Heart right ventricle (tissue), 16 donors: ENCODE results near the gene UBAP2. TPM values are rescaled to one million over a fixed set of nuclear protein-coding genes. Genes with fewer than 3 reads are reported as not detected.

Experiments used
- ATAC-seq, 8 donors: fragments of 200-7000 bp; cut with Tn5 transposase; one replicate each; pipeline ENCODE4 v1.9.1; 2020; ENCODE audit warnings: mild to moderate bottlenecking in 8 of 8, moderate library complexity in 8 of 8, moderate number of reproducible peaks in 1 of 8
- DNase-seq, 2 donors: peaks; one replicate each; pipeline ENCODE4 v3.0.0-alpha.2; 2020
- H3K27ac ChIP-seq, 10 donors: fragments of 200-600 bp; sonication (generic) in 2 of 10; one replicate each; pipeline versions ENCODE4 v1.5.0 to v1.8.0; 2020 to 2022; ENCODE audit warnings: mild to moderate bottlenecking in 3 of 10
- H3K27me3 ChIP-seq, 7 donors: fragments of 200-600 bp; one replicate each; pipeline ENCODE4 v1.8.0; 2021 to 2022; ENCODE audit warnings: mild to moderate bottlenecking in 2 of 7
- H3K36me3 ChIP-seq, 9 donors: fragments of 200-600 bp; sonication (generic) in 1 of 9; one replicate each; pipeline versions ENCODE4 v1.5.0 to v1.8.0; 2020 to 2022; ENCODE audit warnings: mild to moderate bottlenecking in 2 of 9
- H3K4me1 ChIP-seq, 9 donors: fragments of 200-600 bp; sonication (generic) in 1 of 9; one replicate each; pipeline versions ENCODE4 v1.5.0 to v1.8.0; 2020 to 2022; ENCODE audit warnings: mild to moderate bottlenecking in 4 of 9
- H3K4me3 ChIP-seq, 10 donors: fragments of 200-600 bp; sonication (generic) in 2 of 10; one replicate each; pipeline versions ENCODE4 v1.5.0 to v1.8.0; 2020 to 2022; ENCODE audit warnings: mild to moderate bottlenecking in 7 of 10, moderate library complexity in 2 of 10
- H3K9me3 ChIP-seq, 11 donors: fragments of 200-600 bp in 10 of 11; sonication (generic) in 2 of 11; one replicate each; pipeline versions ENCODE4 v1.5.0 to v1.8.0; 2013 to 2022; ENCODE audit warnings: mild to moderate bottlenecking in 2 of 11, control low read depth in 1 of 11, moderate library complexity in 1 of 11
- WGBS, 2 donors: extraction: QIAGEN DNeasy Blood & Tissue Kit; methylation state at CpG; one replicate each; pipeline ENCODE4 v1.1.7; 2013; ENCODE audit warnings: inconsistent platforms in 1 of 2; 5-methylcytosine and 5-hydroxymethylcytosine counted together
- intact Hi-C, 10 donors: fragments of 100-400 bp; cut with DNase I; formaldehyde crosslinking; loops; one replicate each; pipeline versions ENCODE4 v1.11.1 to v1.14.2; 2022
- polyA plus RNA-seq, 2 donors: library from polyadenylated mRNA; stranded (reverse); fragments of 200-250 nt; gene quantifications; one replicate each; pipeline ENCODE4 v1.2.3, GENCODE V29; 2013
- total RNA-seq, 10 donors: library from RNA; stranded (reverse); fragmentation: NEBNext Ultra II Directional in 3 of 10; extraction: Animal tissue kit (Norgen Biotek cat#: 25700) in 3 of 10; gene quantifications; one replicate each; pipeline versions ENCODE4 v1.2.1 to v1.2.4, GENCODE V29; 2021 to 2023
- TF ChIP-seq, protein P1 (sequence below), 9 donors: fragments of 200-600 bp; sonication (generic) in 2 of 9; IDR thresholded peaks; one replicate each; pipeline versions ENCODE4 v1.5.0 to v1.8.0; 2021 to 2022; ENCODE audit warnings: antibody characterized with exemption in 9 of 9, mild to moderate bottlenecking in 5 of 9, moderate library complexity in 1 of 9
- donor health status: Arrhythmogenic right ventricular cardiomyopathy.
- donor health status: ischemic (EF 13 %, LVEDD 7.1; RV severe dilation, severe dysfunction).
- donor health status: healthy with polysubstance abuse.
- donor health status: DM: no; HTN: yes; CAD: no.
- donor health status: DM: no; HTN: no; CAD: no.
- donor health status: ischemic (EF 25% LVEDD 6.9; RV normal size, moderate dysfunction).
- donor health status: ischemic (EF 25% LVEDD 5.7; RV mildly dilated, moderate dysfunction).
- donor health status: healthy.
- donor health status: DM: yes; HTN: yes; CAD: no.
- donor health status: Ischemic cardiomyopathy.
- donor health status: ischemic (EF 35%, LVEDD 5.7; RV mildly dilated, moderate dysfunction).
- donor health status: nonischemic (EF 11% LVEDD 7.7; RV severe dilation, severe dysfunction).
- donor health status: DM: yes; HTN: yes; CAD: no.
- donor health status: PGD.
- donor health status: ischemic (EF 29% LVEDD 5.4; RV normal size, mild dysfunction).
- donor health status: nonischemic (EF 23%, LVEDD 6.1; RV moderate dilation, normal function).

Gene UBAP2
- total and polyA plus RNA-seq, 12 donors, result 11.7 to 36.9 (median 27.8) TPM

DNA sequence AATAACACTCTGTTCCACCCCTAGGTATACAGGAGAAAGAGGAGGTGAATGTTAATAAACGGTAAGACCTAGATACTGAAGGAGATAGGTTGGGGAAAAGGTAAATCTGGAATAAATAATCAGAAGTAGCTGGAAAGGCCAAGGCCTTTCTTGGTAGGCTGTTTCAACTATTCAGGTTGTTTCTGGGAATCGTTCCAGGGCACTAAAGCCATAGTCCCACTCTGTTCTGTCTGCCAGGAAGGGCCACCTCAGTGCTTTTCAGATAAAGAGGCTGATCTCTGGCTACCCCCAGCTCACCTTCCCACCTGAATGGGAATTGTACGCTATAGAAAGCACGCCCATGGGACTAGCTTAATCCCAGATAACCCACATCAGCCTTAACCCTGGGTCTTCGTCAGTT lies 44.9 kb upstream of the UBAP2 start:
- H3K4me1 ChIP-seq, result peaks cover 0 to 23% (median 0%) of the 10 kb centered on the region in 9 donors
- WGBS, 2 donors, result 72 to 82% methylated on average over 5 of the region's 5 CpGs
- no peak overlapping the region for H3K4me3 ChIP-seq
- H3K36me3 ChIP-seq, result peaks cover 0 to 100% (median 56%) of the 10 kb centered on the region in 9 donors
- no peaks in the 10 kb centered on the region for H3K9me3 ChIP-seq
- ATAC-seq (no peak), DNase-seq (no peak)
- intact Hi-C loops, result no loop called here
- H3K27me3 ChIP-seq, result no peaks in the 10 kb centered on the region
- peak overlapping the region in 2 of 10 donors; percentile 10 to 21 for H3K27ac ChIP-seq
- TF ChIP-seq, protein P1, sequence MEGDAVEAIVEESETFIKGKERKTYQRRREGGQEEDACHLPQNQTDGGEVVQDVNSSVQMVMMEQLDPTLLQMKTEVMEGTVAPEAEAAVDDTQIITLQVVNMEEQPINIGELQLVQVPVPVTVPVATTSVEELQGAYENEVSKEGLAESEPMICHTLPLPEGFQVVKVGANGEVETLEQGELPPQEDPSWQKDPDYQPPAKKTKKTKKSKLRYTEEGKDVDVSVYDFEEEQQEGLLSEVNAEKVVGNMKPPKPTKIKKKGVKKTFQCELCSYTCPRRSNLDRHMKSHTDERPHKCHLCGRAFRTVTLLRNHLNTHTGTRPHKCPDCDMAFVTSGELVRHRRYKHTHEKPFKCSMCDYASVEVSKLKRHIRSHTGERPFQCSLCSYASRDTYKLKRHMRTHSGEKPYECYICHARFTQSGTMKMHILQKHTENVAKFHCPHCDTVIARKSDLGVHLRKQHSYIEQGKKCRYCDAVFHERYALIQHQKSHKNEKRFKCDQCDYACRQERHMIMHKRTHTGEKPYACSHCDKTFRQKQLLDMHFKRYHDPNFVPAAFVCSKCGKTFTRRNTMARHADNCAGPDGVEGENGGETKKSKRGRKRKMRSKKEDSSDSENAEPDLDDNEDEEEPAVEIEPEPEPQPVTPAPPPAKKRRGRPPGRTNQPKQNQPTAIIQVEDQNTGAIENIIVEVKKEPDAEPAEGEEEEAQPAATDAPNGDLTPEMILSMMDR (IDR thresholded peaks at IDR 0.05), result no peak

DNA sequence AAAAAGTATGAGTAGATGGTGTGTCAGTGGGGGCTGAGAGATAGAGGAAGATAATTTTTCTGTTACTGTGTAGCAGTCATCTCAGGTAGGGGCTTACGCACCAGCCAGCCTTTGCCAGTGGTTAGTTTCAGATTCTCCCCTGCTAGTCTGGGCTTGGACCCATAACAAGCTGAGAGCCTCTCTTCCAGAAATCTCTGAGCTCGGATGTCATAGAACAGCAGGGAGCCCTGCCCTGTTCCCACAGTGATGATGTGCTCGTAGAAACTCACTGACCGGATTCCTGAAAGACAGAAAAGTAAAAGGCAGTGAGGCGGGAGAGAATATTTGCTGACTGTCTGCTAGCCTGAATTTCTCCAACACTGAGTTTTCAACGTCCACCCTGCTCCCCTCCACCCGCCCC lies 40.6 kb upstream of the UBAP2 start:
- Histone ChIP-seq H3K36me3 (peaks cover 0 to 94% (median 37%) of the 10 kb centered on the region in 9 donors), H3K27me3 (no peaks in the 10 kb centered on the region), H3K4me1 (peaks cover 0 to 39% (median 9%) of the 10 kb centered on the region in 9 donors), H3K4me3 (no peak overlapping the region), H3K27ac (no peak overlapping the region), H3K9me3 (no peaks in the 10 kb centered on the region)
- WGBS, 2 donors, result 89 to 95% methylated on average over 7 of the region's 7 CpGs
- intact Hi-C loops, result loop anchor here in 2 of 10 donors (5.0 to 10.0 kb wide), 3 partner anchors 38 to 165 kb away; partner anchors contain the start of gene DCAF12 (in 1 of the 2)
- DNase-seq (no peak), ATAC-seq (no peak)
- TF ChIP-seq, protein P1 (IDR thresholded peaks at IDR 0.05), result no peak

DNA sequence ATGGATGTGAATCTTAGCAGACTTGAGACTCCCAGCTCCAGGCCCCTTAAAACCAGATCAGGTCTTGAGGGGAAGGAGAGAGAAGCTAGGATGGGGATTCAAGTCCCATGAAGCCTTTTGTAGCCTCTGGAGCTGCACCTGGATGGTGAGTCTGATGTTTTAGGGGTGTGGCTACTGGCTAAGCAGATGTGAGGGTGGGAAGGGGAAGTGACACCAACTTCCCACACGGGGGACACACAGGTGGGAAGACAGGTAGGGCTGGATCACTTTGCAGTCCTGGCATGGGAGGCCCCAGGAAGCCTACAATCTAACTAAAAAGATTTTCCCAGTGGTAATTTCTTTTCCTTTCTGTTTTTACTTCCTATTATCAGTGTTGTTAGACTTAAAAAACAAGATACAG lies 38.7 kb upstream of the UBAP2 start:
- no peaks in the 10 kb centered on the region for H3K27me3 ChIP-seq
- TF ChIP-seq, protein P1 (IDR thresholded peaks at IDR 0.05), result no peak
- 38 to 50% methylated on average over 1 of the region's 1 CpG for WGBS, 2 donors
- peaks cover 0 to 75% (median 30%) of the 10 kb centered on the region in 9 donors for H3K36me3 ChIP-seq
- intact Hi-C loops, result loop anchor here in 2 of 10 donors (5.0 to 10.0 kb wide), 3 partner anchors 40 to 167 kb away; partner anchors contain the start of gene DCAF12 (in 1 of the 2)
- no peak overlapping the region for H3K4me3 ChIP-seq
- peak overlapping the region in 4 of 10 donors; percentile 15 to 71 (median 36) for H3K27ac ChIP-seq
- H3K9me3 ChIP-seq, result no peaks in the 10 kb centered on the region
- ATAC-seq, result peak in 1 of 8 donors; percentile 5
- H3K4me1 ChIP-seq, result peaks cover 0 to 40% (median 18%) of the 10 kb centered on the region in 9 donors
- DNase-seq, result no peak

DNA sequence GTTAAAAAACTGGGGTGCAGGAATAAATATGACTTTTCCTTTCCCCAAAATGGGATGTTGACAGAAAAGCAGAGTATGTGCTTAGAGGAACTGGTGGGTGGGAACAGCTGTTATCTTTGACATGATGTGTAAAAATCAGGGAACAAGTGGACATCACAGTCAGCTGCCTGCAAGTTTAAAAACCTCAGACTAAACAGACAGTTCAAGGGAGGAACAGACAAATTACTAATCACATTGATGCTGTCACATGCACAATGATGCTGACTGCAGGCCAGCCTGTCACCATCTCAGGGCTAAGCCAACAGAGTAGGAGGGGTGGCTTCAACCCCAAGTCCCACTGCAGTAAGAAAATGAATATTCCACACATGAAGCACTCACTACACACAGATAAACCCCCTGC lies 38.2 kb upstream of the UBAP2 start:
- H3K27ac ChIP-seq, result peak overlapping the region in 6 of 10 donors; percentile 15 to 71 (median 49)
- intact Hi-C loops, result loop anchor here in 2 of 10 donors (5.0 to 10.0 kb wide), 3 partner anchors 40 to 168 kb away; partner anchors contain the start of gene DCAF12 (in 1 of the 2)
- DNase-seq (no peak), ATAC-seq (peak in 3 of 8 donors; percentile 23 to 38 (median 30))
- no peak overlapping the region for H3K4me3 ChIP-seq
- peaks cover 0 to 40% (median 18%) of the 10 kb centered on the region in 9 donors for H3K4me1 ChIP-seq
- TF ChIP-seq, protein P1 (IDR thresholded peaks at IDR 0.05), result no peak
- no peaks in the 10 kb centered on the region for H3K9me3 ChIP-seq
- no peaks in the 10 kb centered on the region for H3K27me3 ChIP-seq
- H3K36me3 ChIP-seq, result peaks cover 0 to 70% (median 30%) of the 10 kb centered on the region in 9 donors
